Fibroblast of lung (primary cell): ENCODE measurements around the gene MARF1.

Source experiments
- EZH2 ChIP-seq: IDR thresholded peaks from 2 replicates; pipeline ENCODE4 v1.5.1; 2012; ENCODE audit warnings: low read length, control low read depth, mild to moderate bottlenecking; ENCODE audit errors: missing control alignments
- TF ChIP-seq, protein P1 (sequence below), 2 donors: IDR thresholded peaks in 1 of 2; conservative IDR thresholded peaks in 1 of 2; 1 replicate in 1 of 2; 2 replicates in 1 of 2; pipeline ENCODE4 v1.5.1; 2011 to 2012; ENCODE audit warnings: low read length in 2 of 2, control low read depth in 1 of 2, inconsistent platforms in 1 of 2, low read depth in 1 of 2, mild to moderate bottlenecking in 1 of 2

DNA sequence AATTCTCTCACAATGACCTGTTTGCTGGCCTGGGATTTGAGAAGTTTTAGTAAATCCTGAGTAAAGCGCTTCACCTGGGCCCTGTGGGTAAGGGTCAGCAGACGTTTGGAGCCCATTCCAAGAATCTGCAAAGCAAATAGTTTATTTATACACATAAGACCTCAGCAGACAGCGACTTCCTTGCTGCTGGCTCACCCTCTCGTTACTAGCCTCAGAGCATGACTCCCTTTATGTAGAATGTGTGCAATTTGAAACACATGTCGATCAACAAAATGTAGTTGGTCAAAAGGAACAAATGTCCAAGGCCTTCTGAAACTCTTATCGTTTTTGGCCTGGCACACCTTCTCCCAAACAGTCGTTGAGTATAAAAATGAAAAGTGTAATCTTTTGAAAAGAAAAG lies 31.3 kb downstream of the MARF1 start:
- TF ChIP-seq, protein P1, sequence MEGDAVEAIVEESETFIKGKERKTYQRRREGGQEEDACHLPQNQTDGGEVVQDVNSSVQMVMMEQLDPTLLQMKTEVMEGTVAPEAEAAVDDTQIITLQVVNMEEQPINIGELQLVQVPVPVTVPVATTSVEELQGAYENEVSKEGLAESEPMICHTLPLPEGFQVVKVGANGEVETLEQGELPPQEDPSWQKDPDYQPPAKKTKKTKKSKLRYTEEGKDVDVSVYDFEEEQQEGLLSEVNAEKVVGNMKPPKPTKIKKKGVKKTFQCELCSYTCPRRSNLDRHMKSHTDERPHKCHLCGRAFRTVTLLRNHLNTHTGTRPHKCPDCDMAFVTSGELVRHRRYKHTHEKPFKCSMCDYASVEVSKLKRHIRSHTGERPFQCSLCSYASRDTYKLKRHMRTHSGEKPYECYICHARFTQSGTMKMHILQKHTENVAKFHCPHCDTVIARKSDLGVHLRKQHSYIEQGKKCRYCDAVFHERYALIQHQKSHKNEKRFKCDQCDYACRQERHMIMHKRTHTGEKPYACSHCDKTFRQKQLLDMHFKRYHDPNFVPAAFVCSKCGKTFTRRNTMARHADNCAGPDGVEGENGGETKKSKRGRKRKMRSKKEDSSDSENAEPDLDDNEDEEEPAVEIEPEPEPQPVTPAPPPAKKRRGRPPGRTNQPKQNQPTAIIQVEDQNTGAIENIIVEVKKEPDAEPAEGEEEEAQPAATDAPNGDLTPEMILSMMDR (conservative IDR thresholded peaks at IDR 0.05 in 1 of 2, IDR thresholded peaks at IDR 0.05 in 1 of 2; ENCODE audit: low read depth in 1 of 2, low read length in 2 of 2), result no peak
- no peak for TF ChIP-seq EZH2
